ENCODE measurements around the gene MPEG1.

MPEG1 gene

DNA sequence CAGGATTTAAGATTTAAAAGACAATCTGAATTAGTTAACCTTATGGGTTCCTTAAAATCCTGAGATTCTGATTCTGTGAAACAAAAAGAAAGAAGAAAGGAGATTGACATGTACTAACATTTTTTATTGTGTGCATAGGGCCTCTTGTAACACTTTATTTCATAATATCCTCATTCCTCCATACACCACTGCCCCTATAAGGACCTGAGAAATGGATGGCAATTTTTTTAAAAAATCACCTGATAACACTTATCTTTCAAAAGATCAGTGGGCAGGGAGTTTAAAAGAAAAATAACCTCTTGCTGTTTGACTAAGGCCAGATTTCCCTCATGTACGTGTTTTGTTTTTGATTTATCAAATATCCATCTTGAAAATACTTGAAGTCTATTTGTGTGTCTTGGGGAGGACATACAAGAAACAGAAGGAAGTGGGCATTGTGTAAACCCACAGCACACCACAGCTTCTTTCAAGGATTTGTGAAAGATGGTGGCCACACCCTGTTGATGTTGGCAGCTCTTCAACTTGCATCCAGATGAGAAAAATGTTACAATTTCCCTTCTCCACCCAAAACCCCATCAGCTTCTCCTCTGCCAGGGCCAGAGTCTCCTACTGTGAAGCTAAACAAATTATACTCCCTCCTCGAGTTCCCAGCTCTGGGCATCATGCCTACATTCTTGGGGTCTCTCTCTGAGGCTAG, 35.0 kb upstream of the MPEG1 start:
- FAIRE-seq (no peak), DNase-seq (ENCODE audit: insufficient read length) (no peak)
- TF ChIP-seq POLR2A (IDR thresholded peaks at IDR 0.05; ENCODE audit: low read depth, low read length), result no peak
- no peak for TF ChIP-seq POLR2AphosphoS5 (IDR thresholded peaks at IDR 0.05; ENCODE audit: low read depth, low read length)
- TF ChIP-seq TAF1 (IDR thresholded peaks at IDR 0.05; ENCODE audit: borderline replicate concordance, low read depth, low read length), result no peak

DNA sequence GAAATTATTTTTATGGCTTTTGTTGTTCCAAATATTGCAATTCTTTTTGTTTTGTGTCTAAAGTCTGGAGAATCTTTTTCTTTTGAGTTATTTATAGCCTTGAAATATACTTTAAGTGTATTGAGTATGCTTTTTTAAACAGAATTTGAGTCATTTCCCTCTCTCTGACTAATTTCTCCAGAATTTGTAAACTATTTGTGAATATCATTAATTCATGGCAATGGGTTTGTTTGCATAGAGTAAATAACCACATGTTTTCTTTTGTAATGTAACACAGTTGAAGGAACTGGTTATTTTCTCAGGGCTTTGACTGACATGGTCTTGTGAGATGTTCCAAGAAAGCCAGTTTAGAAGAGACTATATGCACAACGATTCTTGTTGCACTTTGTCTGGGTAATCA, 30.9 kb upstream of the MPEG1 start:
- FAIRE-seq (no peak), DNase-seq (ENCODE audit: insufficient read length) (no peak)
- TF ChIP-seq POLR2AphosphoS5 (IDR thresholded peaks at IDR 0.05; ENCODE audit: low read depth, low read length) (no peak), POLR2A (IDR thresholded peaks at IDR 0.05; ENCODE audit: low read depth, low read length) (no peak), TAF1 (IDR thresholded peaks at IDR 0.05; ENCODE audit: borderline replicate concordance, low read depth, low read length) (no peak)

DNA sequence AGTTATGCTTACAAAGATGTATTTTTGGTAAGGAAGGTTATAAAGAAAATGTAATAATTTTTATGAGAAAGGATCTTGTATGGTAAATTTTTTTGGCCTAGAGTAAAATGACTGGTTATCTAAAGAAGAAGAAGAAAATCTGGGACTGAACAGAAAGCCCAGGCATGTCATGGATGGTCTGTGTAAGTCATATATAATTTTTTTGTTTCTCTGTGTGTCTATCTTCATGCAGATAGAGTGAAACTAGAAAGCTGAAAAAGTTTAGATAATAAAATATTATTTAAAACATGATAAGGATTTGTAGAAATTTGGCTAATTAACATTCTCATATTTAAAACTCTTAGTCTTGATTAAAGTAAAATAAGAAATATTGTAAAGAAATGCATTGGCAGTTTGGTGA, 27.6 kb upstream of the MPEG1 start:
- FAIRE-seq (no peak), DNase-seq (ENCODE audit: insufficient read length) (no peak)
- TF ChIP-seq POLR2A (IDR thresholded peaks at IDR 0.05; ENCODE audit: low read depth, low read length) (no peak), TAF1 (IDR thresholded peaks at IDR 0.05; ENCODE audit: borderline replicate concordance, low read depth, low read length) (no peak), POLR2AphosphoS5 (IDR thresholded peaks at IDR 0.05; ENCODE audit: low read depth, low read length) (no peak)

DNA sequence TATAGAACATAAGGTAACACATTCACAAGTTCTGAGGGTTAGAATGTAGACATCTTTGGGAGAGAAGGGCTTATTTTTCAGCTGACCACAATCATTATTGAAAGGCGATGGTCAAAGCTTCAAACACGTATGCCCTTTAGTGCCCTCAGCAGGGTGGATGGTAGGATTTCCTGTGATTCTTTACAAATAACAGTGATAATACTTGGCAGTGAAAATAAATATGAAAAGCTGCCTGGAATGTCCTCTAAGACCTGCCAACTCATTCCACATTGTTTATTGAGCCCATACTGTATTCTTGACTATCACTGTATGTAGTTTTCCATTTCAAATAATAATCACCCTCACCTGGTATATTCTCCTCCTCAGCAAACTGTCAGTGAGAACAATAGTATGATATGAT, 13.7 kb upstream of the MPEG1 start:
- FAIRE-seq, result no peak
- no peak for DNase-seq (ENCODE audit: insufficient read length)
- TF ChIP-seq TAF1 (IDR thresholded peaks at IDR 0.05; ENCODE audit: borderline replicate concordance, low read depth, low read length), result no peak
- no peak for TF ChIP-seq POLR2AphosphoS5 (IDR thresholded peaks at IDR 0.05; ENCODE audit: low read depth, low read length)
- no peak for TF ChIP-seq POLR2A (IDR thresholded peaks at IDR 0.05; ENCODE audit: low read depth, low read length)

DNA sequence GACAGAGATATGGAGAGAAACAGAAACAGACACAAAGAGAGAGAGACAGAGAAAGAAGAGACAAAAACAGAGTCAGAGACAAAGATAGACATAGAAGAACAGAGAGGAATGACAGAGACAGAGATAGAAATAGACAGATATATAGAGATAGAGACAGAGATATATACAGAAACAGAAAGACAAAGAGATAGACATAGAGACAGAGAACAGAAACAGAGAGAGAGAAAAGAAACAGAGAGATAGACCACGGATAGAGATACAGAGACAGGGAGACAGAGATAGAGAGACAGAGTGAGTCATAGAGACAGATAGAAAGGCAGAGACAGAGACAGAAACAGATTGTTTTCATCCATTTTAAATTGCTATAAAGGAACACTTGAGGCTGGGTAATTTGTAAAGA, 12.3 kb upstream of the MPEG1 start:
- DNase-seq (ENCODE audit: insufficient read length), result no peak
- no peak for TF ChIP-seq POLR2A (IDR thresholded peaks at IDR 0.05; ENCODE audit: low read depth, low read length)
- no peak for TF ChIP-seq TAF1 (IDR thresholded peaks at IDR 0.05; ENCODE audit: borderline replicate concordance, low read depth, low read length)
- TF ChIP-seq POLR2AphosphoS5 (IDR thresholded peaks at IDR 0.05; ENCODE audit: low read depth, low read length), result no peak
- FAIRE-seq, result no peak

DNA sequence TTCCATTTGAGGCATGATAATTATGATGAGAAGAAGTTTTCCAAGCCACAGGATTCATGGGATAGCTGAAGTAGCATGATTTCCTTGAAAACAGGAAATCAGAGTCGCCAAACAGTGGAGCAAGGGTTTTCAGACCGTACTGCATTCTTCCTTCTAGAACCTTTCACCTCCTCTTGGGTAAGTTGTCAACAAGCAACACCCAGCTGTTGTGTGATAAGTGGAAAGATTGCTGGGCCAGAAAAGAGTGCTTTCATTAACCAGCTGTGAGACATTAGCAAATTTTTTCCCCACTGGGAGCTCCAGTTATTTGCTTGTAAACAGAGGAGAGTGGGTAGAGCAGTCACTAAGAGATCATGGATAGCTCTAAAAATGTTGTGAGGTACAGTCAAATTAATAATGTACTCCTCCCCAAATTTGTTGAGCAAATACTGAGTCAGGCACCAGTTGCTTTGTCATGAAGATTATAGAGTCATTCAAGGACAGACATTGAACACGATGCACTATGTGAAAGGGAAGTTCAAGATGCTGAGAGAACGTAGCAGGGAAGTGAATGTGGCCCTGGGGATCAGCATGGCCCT, 11.7 kb upstream of the MPEG1 start:
- FAIRE-seq (peak; percentile 93), DNase-seq (ENCODE audit: insufficient read length) (no peak)
- TF ChIP-seq TAF1 (IDR thresholded peaks at IDR 0.05; ENCODE audit: borderline replicate concordance, low read depth, low read length) (no peak), POLR2A (IDR thresholded peaks at IDR 0.05; ENCODE audit: low read depth, low read length) (no peak), POLR2AphosphoS5 (IDR thresholded peaks at IDR 0.05; ENCODE audit: low read depth, low read length) (no peak)

DNA sequence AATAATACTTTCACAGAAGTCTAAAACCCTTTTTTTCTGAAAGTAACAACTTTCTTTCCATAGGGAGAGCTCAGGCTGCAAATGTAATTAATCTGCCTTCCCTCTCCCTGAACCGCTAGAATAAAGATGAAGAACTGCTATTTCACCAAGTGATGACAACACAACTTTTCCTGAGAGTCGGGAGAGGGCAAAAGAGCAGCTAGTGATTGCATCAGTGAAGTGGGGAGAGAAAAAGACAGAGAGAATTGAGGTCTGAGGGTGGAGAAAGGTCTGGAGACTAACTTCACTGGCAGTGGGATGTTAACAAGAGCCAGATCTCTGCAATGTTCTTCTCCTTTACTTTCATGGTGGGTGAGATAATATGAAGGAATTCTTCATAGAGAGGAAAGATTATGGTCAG, 10.9 kb upstream of the MPEG1 start:
- TF ChIP-seq TAF1 (IDR thresholded peaks at IDR 0.05; ENCODE audit: borderline replicate concordance, low read depth, low read length) (no peak), POLR2AphosphoS5 (IDR thresholded peaks at IDR 0.05; ENCODE audit: low read depth, low read length) (no peak), POLR2A (IDR thresholded peaks at IDR 0.05; ENCODE audit: low read depth, low read length) (no peak)
- FAIRE-seq (no peak), DNase-seq (ENCODE audit: insufficient read length) (no peak)

DNA sequence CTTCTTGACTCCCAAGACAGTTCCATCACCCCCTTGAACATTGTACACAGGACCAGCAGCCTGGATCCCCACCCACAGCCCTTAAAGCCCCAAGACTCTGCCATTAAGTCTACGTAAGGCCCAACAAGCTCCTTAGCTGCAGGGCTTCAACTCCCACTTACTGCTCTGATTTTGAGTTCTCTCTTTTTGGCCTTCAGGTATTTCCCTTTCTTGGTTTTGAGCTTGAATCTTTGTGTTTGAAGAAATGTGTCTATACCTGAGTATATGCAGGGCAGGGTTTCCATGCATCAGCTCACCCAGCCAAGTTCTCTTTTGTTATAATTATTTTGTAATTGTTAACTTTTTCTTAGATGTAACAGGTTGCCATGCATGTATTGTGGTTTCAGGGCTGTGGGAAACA, 10.4 kb upstream of the MPEG1 start:
- TF ChIP-seq POLR2A (IDR thresholded peaks at IDR 0.05; ENCODE audit: low read depth, low read length) (no peak), POLR2AphosphoS5 (IDR thresholded peaks at IDR 0.05; ENCODE audit: low read depth, low read length) (no peak), TAF1 (IDR thresholded peaks at IDR 0.05; ENCODE audit: borderline replicate concordance, low read depth, low read length) (no peak)
- peak; percentile 58 for FAIRE-seq
- DNase-seq (ENCODE audit: insufficient read length), result no peak

DNA sequence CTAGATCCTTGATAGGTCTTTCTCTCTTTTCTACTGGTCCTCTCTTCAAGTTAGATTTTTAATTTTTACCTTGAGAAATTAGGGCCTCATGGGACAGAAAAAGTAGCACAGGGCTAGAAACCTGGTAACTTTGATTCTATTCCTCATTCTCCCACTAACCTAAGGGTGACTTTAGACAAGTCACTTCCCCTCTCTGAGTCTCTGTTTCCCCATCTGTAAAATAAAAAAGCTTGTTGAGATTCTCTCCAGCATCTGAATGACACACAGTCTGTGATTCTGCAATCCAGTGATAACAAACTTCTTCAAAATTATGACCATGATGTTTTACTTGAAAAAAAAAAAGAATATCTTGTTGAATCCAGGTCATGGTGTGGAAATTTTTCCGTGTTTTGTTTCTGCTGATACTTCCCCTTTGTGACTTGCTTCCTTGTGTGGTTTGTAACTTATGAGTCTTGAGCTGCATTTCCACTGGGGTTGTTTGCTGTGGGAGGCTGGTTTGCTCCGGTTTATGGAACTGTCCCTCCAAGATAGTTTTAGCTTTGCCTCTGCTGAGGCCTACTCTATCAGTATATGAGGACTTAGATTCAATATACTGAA, 9.8 kb upstream of the MPEG1 start:
- FAIRE-seq, result peak; percentile 83

DNA sequence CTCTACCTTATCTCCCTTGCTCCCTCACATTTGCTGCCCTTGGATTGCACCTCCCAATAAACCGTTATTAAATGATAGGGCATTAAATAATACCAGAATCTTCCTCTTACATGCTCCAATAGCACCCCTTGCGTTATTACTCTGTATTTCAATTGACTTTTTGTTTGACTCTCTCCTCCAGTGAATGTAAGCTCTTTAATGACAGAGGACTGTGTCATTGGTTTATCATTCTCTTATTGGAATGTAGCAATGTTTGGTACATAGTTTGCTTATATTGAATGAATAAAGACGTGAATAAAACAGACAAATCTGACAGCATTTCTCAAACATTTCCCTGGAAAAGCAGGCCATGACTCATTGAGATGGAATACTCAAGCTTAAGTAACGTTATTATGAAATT, 8.7 kb upstream of the MPEG1 start:
- TF ChIP-seq POLR2A (IDR thresholded peaks at IDR 0.05; ENCODE audit: low read depth, low read length), result no peak
- no peak for TF ChIP-seq TAF1 (IDR thresholded peaks at IDR 0.05; ENCODE audit: borderline replicate concordance, low read depth, low read length)
- no peak for TF ChIP-seq POLR2AphosphoS5 (IDR thresholded peaks at IDR 0.05; ENCODE audit: low read depth, low read length)
- FAIRE-seq (no peak), DNase-seq (ENCODE audit: insufficient read length) (no peak)

More for the DNA sequence above, 9.8 kb upstream of the MPEG1 start:
- no peak for TF ChIP-seq POLR2A (IDR thresholded peaks at IDR 0.05; ENCODE audit: low read depth, low read length)
- TF ChIP-seq TAF1 (IDR thresholded peaks at IDR 0.05; ENCODE audit: borderline replicate concordance, low read depth, low read length), result no peak
- TF ChIP-seq POLR2AphosphoS5 (IDR thresholded peaks at IDR 0.05; ENCODE audit: low read depth, low read length), result no peak
- DNase-seq (ENCODE audit: insufficient read length), result no peak

DNA sequence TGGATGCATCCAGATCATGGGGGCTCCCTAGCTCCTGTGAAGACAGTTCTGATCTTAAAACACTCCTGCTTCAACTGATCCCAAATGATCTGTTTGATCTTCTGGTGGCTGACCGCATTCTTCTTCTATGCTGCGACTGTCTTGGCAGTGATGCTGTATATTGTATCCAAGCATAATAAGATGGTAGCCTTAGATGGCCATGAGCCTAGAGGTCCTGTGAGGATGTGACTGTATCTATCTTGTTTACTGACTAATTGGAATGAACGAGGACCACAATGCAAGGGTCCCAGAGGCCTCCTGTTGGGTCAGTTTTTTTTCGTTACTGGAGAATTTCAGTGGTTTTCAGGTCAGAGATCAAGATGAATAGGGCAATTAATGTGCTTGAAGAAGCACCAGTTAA, 7.1 kb upstream of the MPEG1 start:
- FAIRE-seq (peak; percentile 75), DNase-seq (ENCODE audit: insufficient read length) (no peak)
- TF ChIP-seq POLR2A (IDR thresholded peaks at IDR 0.05; ENCODE audit: low read depth, low read length), result no peak
- no peak for TF ChIP-seq TAF1 (IDR thresholded peaks at IDR 0.05; ENCODE audit: borderline replicate concordance, low read depth, low read length)
- no peak for TF ChIP-seq POLR2AphosphoS5 (IDR thresholded peaks at IDR 0.05; ENCODE audit: low read depth, low read length)

DNA sequence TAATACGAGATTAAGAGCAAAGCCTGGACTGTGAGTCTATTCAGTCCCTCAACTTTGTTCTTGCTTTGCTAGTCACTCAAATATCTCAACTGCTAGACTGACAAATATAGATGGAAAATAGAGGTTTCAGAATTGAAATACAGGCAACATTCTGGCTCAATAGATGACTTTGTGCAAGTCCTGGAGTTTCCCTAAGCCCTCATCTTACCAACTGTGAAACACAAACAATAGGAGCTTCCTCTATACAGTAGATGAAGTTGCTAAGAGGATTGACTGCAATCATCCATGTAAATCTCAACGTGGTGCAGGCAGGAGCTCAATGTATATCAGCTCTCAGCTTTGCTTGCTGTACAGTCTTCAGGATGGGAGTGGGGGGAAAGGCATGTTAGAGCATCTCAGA, 6.2 kb upstream of the MPEG1 start:
- DNase-seq (ENCODE audit: insufficient read length) (no peak), FAIRE-seq (no peak)
- TF ChIP-seq TAF1 (IDR thresholded peaks at IDR 0.05; ENCODE audit: borderline replicate concordance, low read depth, low read length), result no peak
- TF ChIP-seq POLR2AphosphoS5 (IDR thresholded peaks at IDR 0.05; ENCODE audit: low read depth, low read length), result no peak
- TF ChIP-seq POLR2A (IDR thresholded peaks at IDR 0.05; ENCODE audit: low read depth, low read length), result no peak

All from GM12892 (cell line).